HG03103 (cell line): Measurements from ENCODE around the gene RALB.
"Not testable (repeated sequence)": the region's sequence is repeated elsewhere in the genome, so short reads cannot be mapped to it uniquely, and the experiment has no call there.

Experiments
- ATAC-seq: cut with Tn5 transposase; IDR thresholded peaks from one replicate; pipeline ENCODE4 v1.9.1; 2021; ENCODE audit warnings: low read depth; ENCODE audit not compliant: unreplicated experiment

The RALB gene

GRCh38 chr2:120289221-120289906, 36.7 kb downstream of the RALB start:
- no peak for ATAC-seq

- ATAC-seq, result no peak
Measured at GRCh38 chr2:120290737-120291136, 38.1 kb downstream of the RALB start.

GRCh38 chr2:120291401-120292311, 39.0 kb downstream of the RALB start:
- ATAC-seq, result no peak

DNA sequence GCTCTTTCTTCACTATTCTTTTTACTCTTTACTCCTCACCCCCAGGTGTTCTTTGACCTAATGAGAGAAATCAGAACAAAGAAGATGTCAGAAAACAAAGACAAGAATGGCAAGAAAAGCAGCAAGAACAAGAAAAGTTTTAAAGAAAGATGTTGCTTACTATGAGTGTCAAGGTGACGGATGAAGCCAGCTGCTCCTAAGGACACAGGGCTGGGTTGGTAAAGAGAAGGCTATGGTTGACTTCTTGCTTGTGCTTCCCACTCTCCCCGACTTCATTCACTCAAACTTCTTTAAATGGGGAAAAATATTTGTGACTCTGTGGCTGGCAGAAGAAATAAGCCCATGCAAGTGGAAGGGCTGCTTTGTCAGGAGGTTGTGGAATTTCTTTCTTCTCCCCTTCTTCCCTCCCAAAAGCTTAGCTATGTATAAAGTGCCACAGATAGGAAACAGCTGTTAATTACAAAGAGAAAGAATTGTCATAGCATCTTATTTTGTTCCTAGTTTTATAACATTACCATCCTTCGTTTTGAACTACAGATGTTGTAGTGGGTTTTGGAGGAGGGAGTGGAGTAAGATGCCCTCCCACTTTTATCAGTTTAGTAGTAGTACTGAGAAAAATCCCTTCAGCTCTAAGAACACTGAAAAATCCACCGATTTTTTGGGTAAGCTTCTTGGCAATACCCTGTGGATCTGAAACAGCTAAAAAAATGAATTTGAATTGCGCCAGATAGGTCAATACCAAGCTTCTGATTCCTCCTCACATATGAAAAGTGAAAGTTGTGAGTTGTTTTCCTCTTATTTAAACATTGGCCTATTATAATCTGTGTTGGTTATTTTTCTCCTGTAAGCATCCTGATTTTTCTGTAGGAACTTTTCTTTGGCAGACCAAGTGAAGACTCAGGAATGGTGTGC, 40.7 kb downstream of the RALB start:
- ATAC-seq, result peak; percentile 32

- peak; percentile 98 for ATAC-seq
Measured at GRCh38 chr2:120294008-120294340, 41.3 kb downstream of the RALB start.

DNA sequence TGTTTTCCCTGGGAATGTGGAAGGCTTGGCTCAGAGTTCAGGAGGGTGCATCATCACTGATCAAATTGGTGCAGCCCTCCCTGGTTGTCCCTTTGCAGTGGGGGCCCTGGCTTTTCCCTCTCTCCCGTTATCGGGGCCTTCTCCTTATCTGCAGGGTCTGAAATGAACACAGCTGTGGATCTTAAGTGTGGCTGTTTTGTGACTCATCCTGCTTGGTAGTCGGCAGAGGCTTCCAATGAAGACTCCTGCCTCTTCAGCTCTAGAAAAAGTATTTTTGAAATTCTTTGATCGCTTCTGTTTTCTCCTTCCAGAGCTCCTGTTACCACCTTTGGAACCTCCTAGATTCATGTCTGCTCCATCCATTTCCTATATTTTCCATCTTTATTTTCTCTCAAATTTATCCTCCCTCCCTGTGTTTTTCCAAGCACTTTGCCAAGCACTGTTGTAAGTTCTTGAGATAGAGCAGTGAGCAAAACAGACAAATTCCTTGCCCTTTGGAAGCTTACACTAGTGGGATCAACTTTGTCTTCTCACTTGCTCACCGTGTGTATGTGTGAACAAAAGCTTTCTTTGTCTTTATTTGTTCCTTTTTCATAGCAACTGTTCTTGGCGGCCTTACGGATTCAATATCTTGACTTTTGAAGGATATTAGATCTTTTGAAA, 45.7 kb downstream of the RALB start:
- no peak for ATAC-seq

GRCh38 chr2:120299004-120299403, 46.4 kb downstream of the RALB start:
- no peak for ATAC-seq

DNA sequence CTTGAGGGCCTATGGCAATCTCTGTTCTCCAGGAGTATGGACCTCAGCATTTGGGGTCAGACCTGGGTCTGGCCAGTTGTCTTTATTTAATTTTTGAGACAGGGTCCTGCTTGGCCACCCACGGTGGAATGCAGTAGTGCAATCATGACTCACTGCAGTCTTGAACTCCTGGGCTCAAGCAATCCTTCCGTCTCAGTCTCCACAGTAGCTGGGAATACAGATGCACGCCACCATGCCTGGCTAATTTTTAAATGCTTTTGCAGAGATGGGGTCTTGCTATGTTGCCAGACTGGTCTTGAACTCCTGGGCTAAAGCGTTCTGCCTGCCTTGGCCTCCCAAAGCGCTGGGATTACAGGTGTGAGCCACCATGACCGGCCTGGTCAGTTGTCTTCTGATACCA, 46.9 kb downstream of the RALB start:
- ATAC-seq, result no peak

- ATAC-seq, result no peak
Measured at GRCh38 chr2:120300385-120300784, 47.7 kb downstream of the RALB start.

DNA sequence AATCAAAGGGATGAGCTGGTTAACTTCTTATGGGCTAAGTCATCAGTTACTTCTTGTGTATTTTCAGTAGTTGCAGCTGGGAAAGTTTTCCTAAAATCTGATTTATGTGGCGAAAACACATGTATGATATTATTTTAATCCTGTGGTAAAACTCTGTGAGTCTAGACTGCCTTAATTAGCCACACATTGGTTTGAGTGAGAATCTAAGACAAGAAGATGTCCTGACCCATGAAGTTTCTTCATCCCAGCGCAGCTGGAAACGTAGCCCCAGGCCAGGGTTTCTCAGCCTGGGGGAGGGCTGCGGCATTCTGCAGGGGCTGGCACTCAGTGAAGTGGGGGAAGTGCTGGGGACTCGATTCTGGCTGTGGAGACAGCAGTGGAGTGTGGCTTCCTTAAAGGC, 48.6 kb downstream of the RALB start:
- ATAC-seq, result no peak

- no peak for ATAC-seq
Measured at GRCh38 chr2:120302301-120302700, 49.6 kb downstream of the RALB start.

DNA sequence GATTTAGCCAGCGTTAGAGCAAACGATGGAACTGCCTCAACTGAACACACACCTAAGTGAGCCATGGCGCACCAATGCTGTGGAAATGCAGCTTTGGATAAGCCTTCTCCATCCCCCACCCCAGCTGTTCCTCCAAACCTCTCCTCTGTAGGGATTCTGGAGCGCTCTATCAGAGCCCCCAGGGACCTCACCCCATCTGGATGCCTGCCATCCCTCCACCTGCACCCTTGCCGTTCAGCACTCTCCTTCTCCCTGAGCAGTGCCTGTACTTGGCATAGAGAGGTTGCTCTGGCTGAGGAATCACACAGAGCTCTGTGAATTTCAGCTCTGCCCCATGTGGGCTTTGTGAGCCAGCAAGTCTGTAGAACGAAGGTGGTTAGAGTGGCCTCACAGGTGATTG, 50.5 kb downstream of the RALB start:
- ATAC-seq, result no peak

DNA sequence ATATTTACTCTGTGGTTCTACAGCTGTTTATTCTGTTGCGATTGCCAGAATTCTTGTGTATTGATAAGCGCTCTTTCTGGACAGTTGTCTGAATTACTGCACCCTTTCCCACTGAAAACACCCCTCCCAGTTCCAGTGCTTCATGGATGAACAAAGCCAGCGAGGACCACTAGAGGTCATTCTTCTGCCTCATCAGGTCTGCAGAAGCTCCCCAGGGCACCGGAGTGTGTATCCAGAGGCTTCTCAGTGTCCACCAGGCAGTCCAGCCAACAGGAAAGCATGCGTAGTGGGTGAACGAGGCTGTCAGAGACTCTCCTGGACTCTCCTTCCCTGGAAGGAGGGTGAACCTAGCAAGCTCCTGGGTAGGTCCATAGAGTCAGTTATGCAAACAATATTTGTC, 52.6 kb downstream of the RALB start:
- no peak for ATAC-seq

GRCh38 chr2:120305937-120306490, 53.4 kb downstream of the RALB start:
- ATAC-seq, result no peak

DNA sequence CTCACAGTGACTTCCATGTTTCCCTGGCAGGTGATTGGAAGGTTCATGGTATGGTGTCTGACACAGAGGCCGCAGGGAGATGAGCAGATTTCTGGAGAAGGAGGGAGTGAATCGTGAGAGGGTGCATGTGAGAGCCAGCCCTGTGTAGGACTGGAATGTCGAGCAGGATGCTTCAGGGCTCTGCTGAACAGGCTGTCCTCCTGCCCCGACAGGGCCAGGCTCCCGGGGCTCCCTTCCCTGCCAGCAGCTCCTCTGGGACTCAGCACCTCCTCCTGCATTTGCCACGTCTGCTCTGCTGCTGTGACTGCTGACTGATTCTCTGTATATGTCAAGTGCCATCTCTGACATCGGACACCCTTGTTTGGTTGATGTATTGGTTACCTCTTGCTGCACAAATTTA, 54.8 kb downstream of the RALB start:
- no peak for ATAC-seq

- ATAC-seq, result no peak
Measured at GRCh38 chr2:120308038-120308910, 55.6 kb downstream of the RALB start.

DNA sequence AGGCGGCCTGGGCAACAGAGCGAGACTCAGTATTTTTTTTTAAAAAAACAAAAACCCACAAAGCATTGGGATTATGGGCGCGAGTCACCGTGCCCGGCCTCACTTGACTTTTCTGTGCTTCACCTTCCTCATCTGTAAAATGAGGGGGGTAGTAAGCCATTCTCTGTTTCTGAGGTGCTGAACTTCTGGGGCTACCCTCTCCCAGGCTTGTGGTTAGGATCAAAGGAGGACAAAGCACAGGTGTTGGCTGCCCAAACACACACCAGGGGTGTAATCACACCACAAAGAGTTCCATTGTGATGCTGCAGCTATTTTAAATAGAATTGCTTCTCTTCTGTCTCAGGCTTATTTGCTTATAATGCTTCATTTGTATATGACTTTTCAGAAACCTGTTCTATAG, 57.5 kb downstream of the RALB start:
- peak; percentile 52 for ATAC-seq

DNA sequence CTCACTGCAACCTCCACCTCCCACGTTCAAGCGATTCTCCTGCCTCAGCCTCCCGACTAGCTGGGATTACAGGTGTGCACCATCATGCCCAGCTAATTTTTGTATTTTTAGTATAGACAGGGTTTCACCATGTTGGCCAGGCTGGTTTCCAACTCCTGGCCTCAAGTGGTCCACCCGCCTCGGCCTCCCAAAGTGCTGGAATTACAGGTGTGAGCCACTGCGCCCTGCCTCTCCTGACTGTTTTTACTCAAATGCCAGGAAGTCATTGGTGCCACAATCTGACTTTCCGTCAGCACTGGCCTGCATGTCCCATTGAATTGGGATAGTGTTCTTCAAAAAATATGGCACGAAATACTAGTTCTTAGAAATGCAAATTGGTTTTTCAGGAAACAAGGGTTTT, 58.2 kb downstream of the RALB start:
- ATAC-seq, result not testable (repeated sequence)

GRCh38 chr2:120312076-120312475, 59.4 kb downstream of the RALB start:
- ATAC-seq, result no peak
